HG02852 (cell line): ENCODE results near the gene DDX20.

Source experiments
- ATAC-seq: cut with Tn5 transposase; IDR thresholded peaks from one replicate; pipeline ENCODE4 v1.9.1; 2021; ENCODE audit warnings: mild to moderate bottlenecking, moderate library complexity; ENCODE audit not compliant: unreplicated experiment

The DDX20 gene

GRCh38 chr1:111755331-111756123, at the start of gene DDX20:
TSS of gene DDX20 (plus strand) at chr1:111755901. CDS start at chr1:111755925, 24 bp downstream.
- ATAC-seq = peak; percentile 90

GRCh38 chr1:111706921-111707320, 48.8 kb upstream of the DDX20 start:
- ATAC-seq = no peak

GRCh38 chr1:111707906-111708305, 47.8 kb upstream of the DDX20 start:
- ATAC-seq = no peak

GRCh38 chr1:111709986-111710385, 45.7 kb upstream of the DDX20 start:
- no peak for ATAC-seq

- no peak for ATAC-seq
These were observed 39.4 kb upstream of the DDX20 start for GRCh38 chr1:111716333-111716732.

- no peak for ATAC-seq
These were observed 38.3 kb upstream of the DDX20 start for GRCh38 chr1:111717450-111717849.

- ATAC-seq = no peak
These were observed 36.6 kb upstream of the DDX20 start for GRCh38 chr1:111719135-111719534.

- ATAC-seq = no peak
These were observed 36.0 kb upstream of the DDX20 start for GRCh38 chr1:111719674-111720132.

- no peak for ATAC-seq
These were observed 35.3 kb upstream of the DDX20 start for GRCh38 chr1:111720274-111720976.

GRCh38 chr1:111720977-111721786, 34.5 kb upstream of the DDX20 start:
- no peak for ATAC-seq

GRCh38 chr1:111723091-111723806, 32.5 kb upstream of the DDX20 start:
- no peak for ATAC-seq

- no peak for ATAC-seq
These were observed 31.8 kb upstream of the DDX20 start for GRCh38 chr1:111723871-111724270.

- no peak for ATAC-seq
These were observed 30.5 kb upstream of the DDX20 start for GRCh38 chr1:111725192-111725591.

GRCh38 chr1:111727056-111727455, 28.6 kb upstream of the DDX20 start:
- ATAC-seq = no peak

GRCh38 chr1:111729271-111729921, 26.3 kb upstream of the DDX20 start:
- ATAC-seq = no peak

GRCh38 chr1:111729946-111730681, 25.6 kb upstream of the DDX20 start:
- ATAC-seq = no peak

- no peak for ATAC-seq
These were observed 25.0 kb upstream of the DDX20 start for GRCh38 chr1:111730706-111731105.

GRCh38 chr1:111731956-111732355, 23.7 kb upstream of the DDX20 start:
- ATAC-seq = no peak

GRCh38 chr1:111732718-111733117, 23.0 kb upstream of the DDX20 start:
- ATAC-seq = no peak
